B cell (primary cell): ENCODE data around the gene LOC128125822.

Experiments
- ATAC-seq: fragments of 200-7000 bp; cut with Tn5 transposase; one replicate; pipeline ENCODE4 v1.10.0; 2021; ENCODE audit warnings: low read depth, mild to moderate bottlenecking, moderate number of reproducible peaks, moderate library complexity
- CTCF ChIA-PET: fragments of 350-600 bp; sonication (Branson Sonifier 250); formaldehyde crosslinking; loops from one replicate; lab custom pipeline; 2021; ENCODE audit warnings: antibody characterized with exemption, inconsistent platforms; lab: Charles Lee
- POLR2A ChIA-PET: fragments of 350-600 bp; sonication (Branson Sonifier 250); formaldehyde crosslinking; loops from one replicate; lab custom pipeline; 2021; ENCODE audit warnings: antibody characterized with exemption; lab: Charles Lee
- DNase-seq: peaks from one replicate; pipeline ENCODE4 v3.0.0; 2013
- H2AFZ ChIP-seq: 2 replicates; pipeline ENCODE4 v1.6.1; 2012; ENCODE audit warnings: mild to moderate bottlenecking, low read depth, low read length; ENCODE audit not compliant: insufficient read depth, poor library complexity, severe bottlenecking
- H3K27ac ChIP-seq, 2 donors: 1 replicate in 1 of 2; 2 replicates in 1 of 2; pipeline ENCODE4 v1.5.1; 2012 to 2013; ENCODE audit warnings: low read length in 2 of 2, mild to moderate bottlenecking in 2 of 2, moderate library complexity in 1 of 2
- H3K27me3 ChIP-seq, 4 experiments: fragments of 200-600 bp in 1 of 4; sonication (generic) in 1 of 4; replicated peaks in 1 of 4; 1 replicate in 2 of 4; 2 replicates in 2 of 4; pipeline versions ENCODE4 v1.6.1 to v1.7.0; 2013 to 2016; ENCODE audit warnings: low read length in 3 of 4, mild to moderate bottlenecking in 2 of 4, mixed read lengths in 1 of 4, moderate library complexity in 1 of 4; ENCODE audit not compliant: insufficient read depth in 4 of 4, control insufficient read depth in 3 of 4; ENCODE audit errors: control extremely low read depth in 1 of 4
- H3K36me3 ChIP-seq, 2 experiments: replicated peaks in 1 of 2; 1 replicate in 1 of 2; 2 replicates in 1 of 2; pipeline versions ENCODE4 v1.6.1 to v1.7.1; 2013; ENCODE audit warnings: low read length in 1 of 2; ENCODE audit not compliant: insufficient read depth in 2 of 2, control insufficient read depth in 1 of 2; ENCODE audit errors: control extremely low read depth in 1 of 2, extremely low read depth in 1 of 2
- H3K4me1 ChIP-seq, 2 donors: fragments of 200-600 bp in 1 of 2; sonication (generic) in 1 of 2; 1 replicate in 1 of 2; 2 replicates in 1 of 2; pipeline versions ENCODE4 v1.5.1 to v1.6.1; 2013 to 2017; ENCODE audit warnings: low read length in 2 of 2; ENCODE audit not compliant: control insufficient read depth in 2 of 2, insufficient read depth in 2 of 2
- H3K4me2 ChIP-seq: replicated peaks from 2 replicates; pipeline ENCODE3; 2012; ENCODE audit warnings: mild to moderate bottlenecking, low read depth, low read length; ENCODE audit not compliant: poor library complexity, severe bottlenecking
- H3K4me3 ChIP-seq, 5 experiments: fragments of 200-600 bp in 1 of 5; sonication (generic) in 1 of 5; 1 replicate in 3 of 5; 2 replicates in 2 of 5; pipeline versions ENCODE4 v1.5.1 to v1.7.0; 2011 to 2016; ENCODE audit warnings: low read length in 4 of 5, mild to moderate bottlenecking in 4 of 5, low read depth in 2 of 5, control low read depth in 1 of 5, moderate library complexity in 1 of 5; ENCODE audit not compliant: insufficient read depth in 1 of 5; ENCODE audit errors: control extremely low read depth in 1 of 5, extremely low read depth in 1 of 5
- H3K79me2 ChIP-seq: fragments of 200-600 bp; sonication (generic); one replicate; pipeline ENCODE4 v1.6.0; 2016; ENCODE audit warnings: low read length; ENCODE audit not compliant: control insufficient read depth, insufficient read depth
- H3K9ac ChIP-seq: fragments of 200-600 bp; sonication (generic); 2 replicates; pipeline ENCODE4 v1.6.1; 2017; ENCODE audit warnings: mild to moderate bottlenecking, low read length, moderate library complexity
- H3K9me3 ChIP-seq, 3 donors: one replicate each; pipeline versions ENCODE4 v1.6.1 to v1.7.1; 2013; ENCODE audit warnings: low read length in 2 of 3; ENCODE audit not compliant: control insufficient read depth in 2 of 3, insufficient read depth in 1 of 3; ENCODE audit errors: control extremely low read depth in 1 of 3
- H4K20me1 ChIP-seq: 2 replicates; pipeline ENCODE4 v1.6.0; 2012; ENCODE audit warnings: mild to moderate bottlenecking, low read length; ENCODE audit not compliant: insufficient read depth, control insufficient read depth, poor library complexity, severe bottlenecking
- H3K27ac Mint-ChIP-seq: one replicate; pipeline ENCODE4 v1.8.0; 2021; ENCODE audit warnings: mixed read lengths
- H3K27me3 Mint-ChIP-seq: one replicate; pipeline ENCODE4 v1.8.0; 2021; ENCODE audit warnings: mixed read lengths
- H3K4me1 Mint-ChIP-seq: one replicate; pipeline ENCODE4 v1.8.0; 2021; ENCODE audit warnings: mixed read lengths
- H3K4me3 Mint-ChIP-seq: one replicate; pipeline ENCODE4 v1.8.0; 2021; ENCODE audit warnings: mixed read lengths
- H3K9me3 Mint-ChIP-seq: one replicate; pipeline ENCODE4 v1.8.0; 2022; ENCODE audit warnings: mixed read lengths; ENCODE audit not compliant: insufficient read depth
- CTCF ChIP-seq: fragments of 200-600 bp; IDR thresholded peaks from one replicate; pipeline ENCODE4 v1.8.0; 2022; ENCODE audit warnings: antibody characterized with exemption, mild to moderate bottlenecking
- EZH2 ChIP-seq: IDR thresholded peaks from 2 replicates; pipeline ENCODE4 v1.6.1; 2012; ENCODE audit warnings: borderline replicate concordance, low read depth, mild to moderate bottlenecking, moderate library complexity, low read length; ENCODE audit not compliant: insufficient read depth, poor library complexity, severe bottlenecking
- WGBS: methylation state at CpG from one replicate; pipeline ENCODE4 v1.1.5; 2013; ENCODE audit warnings: missing lambda C conversion rate; ENCODE audit not compliant: insufficient coverage; 5-methylcytosine and 5-hydroxymethylcytosine counted together
- intact Hi-C: fragments of 100-400 bp; cut with micrococcal nuclease; formaldehyde crosslinking; loops from one replicate; pipeline ENCODE4 v1.10.0; 2022

Gene LOC128125822

GRCh38 chr6:63546236-63546635 lies 26.0 kb upstream of the LOC128125822 start:
- ATAC-seq, result no peak
- H3K9me3 ChIP-seq, result no peaks in the 10 kb centered on the region
- no peak for TF ChIP-seq EZH2
- Mint-ChIP-seq H3K4me3 (no peak overlapping the region), H3K27ac (no peak overlapping the region), H3K9me3 (peaks cover 5% of the 10 kb centered on the region), H3K4me1 (no peaks in the 10 kb centered on the region), H3K27me3 (peaks cover 24% of the 10 kb centered on the region)
- CTCF ChIA-PET, result no interaction called here
- no peaks in the 10 kb centered on the region for H3K79me2 ChIP-seq
- POLR2A ChIA-PET, result no interaction called here
- peaks cover 0 to 3% (median 0%) of the 10 kb centered on the region in 4 experiments for H3K27me3 ChIP-seq
- H3K4me3 ChIP-seq, result no peak overlapping the region
- no peak overlapping the region for H2AFZ ChIP-seq
- DNase-seq, result no peak
- no peak overlapping the region for H3K4me2 ChIP-seq
- intact Hi-C loops, result no loop called here
- WGBS, result 93% methylated on average over 5 of the region's 6 CpGs
- H3K4me1 ChIP-seq, result no peaks in the 10 kb centered on the region
- H4K20me1 ChIP-seq, result no peaks in the 10 kb centered on the region
- H3K36me3 ChIP-seq, result no peaks in the 10 kb centered on the region
- no peak overlapping the region for H3K9ac ChIP-seq
- H3K27ac ChIP-seq, result no peak overlapping the region

GRCh38 chr6:63546697-63547096 lies 25.6 kb upstream of the LOC128125822 start:
- Mint-ChIP-seq H3K4me1 (no peaks in the 10 kb centered on the region), H3K4me3 (no peak overlapping the region), H3K27me3 (peaks cover 24% of the 10 kb centered on the region), H3K27ac (no peak overlapping the region), H3K9me3 (peaks cover 5% of the 10 kb centered on the region)
- no CpG with 5 or more reads among the region's 1 CpG for WGBS
- intact Hi-C loops, result no loop called here
- no peak for ATAC-seq
- DNase-seq, result no peak
- H3K4me3 ChIP-seq, result no peak overlapping the region
- H3K27me3 ChIP-seq, result peaks cover 0 to 3% (median 0%) of the 10 kb centered on the region in 4 experiments
- ChIA-PET CTCF (no interaction called here), POLR2A (no interaction called here)
- H3K36me3 ChIP-seq, result no peaks in the 10 kb centered on the region
- no peaks in the 10 kb centered on the region for H3K9me3 ChIP-seq
- H3K79me2 ChIP-seq, result no peaks in the 10 kb centered on the region
- TF ChIP-seq EZH2, result no peak
- TF ChIP-seq CTCF, result no peak
- no peak overlapping the region for H2AFZ ChIP-seq
- no peaks in the 10 kb centered on the region for H3K4me1 ChIP-seq
- H3K4me2 ChIP-seq, result no peak overlapping the region
- H3K27ac ChIP-seq, result no peak overlapping the region
- H3K9ac ChIP-seq, result no peak overlapping the region
- no peaks in the 10 kb centered on the region for H4K20me1 ChIP-seq
